ENCODE data around the gene SNTA1. TPM values are rescaled to one million over a fixed set of nuclear protein-coding genes. Genes with fewer than 3 reads are reported as not detected.

The SNTA1 gene
- total RNA-seq, 1 donor from 2014 or later, result 19.5 TPM

- H3K4me3 Mint-ChIP-seq, result no peak overlapping the region
- peaks cover 9% of the 10 kb centered on the region for H3K4me1 Mint-ChIP-seq (ENCODE audit: unreplicated experiment)
- H3K27ac Mint-ChIP-seq, result no peak overlapping the region
- no peak for DNase-seq (ENCODE audit: extremely low spot score, unreplicated experiment)
- H3K36me3 Mint-ChIP-seq, result peaks cover 9% of the 10 kb centered on the region
- TF ChIP-seq, protein P1, sequence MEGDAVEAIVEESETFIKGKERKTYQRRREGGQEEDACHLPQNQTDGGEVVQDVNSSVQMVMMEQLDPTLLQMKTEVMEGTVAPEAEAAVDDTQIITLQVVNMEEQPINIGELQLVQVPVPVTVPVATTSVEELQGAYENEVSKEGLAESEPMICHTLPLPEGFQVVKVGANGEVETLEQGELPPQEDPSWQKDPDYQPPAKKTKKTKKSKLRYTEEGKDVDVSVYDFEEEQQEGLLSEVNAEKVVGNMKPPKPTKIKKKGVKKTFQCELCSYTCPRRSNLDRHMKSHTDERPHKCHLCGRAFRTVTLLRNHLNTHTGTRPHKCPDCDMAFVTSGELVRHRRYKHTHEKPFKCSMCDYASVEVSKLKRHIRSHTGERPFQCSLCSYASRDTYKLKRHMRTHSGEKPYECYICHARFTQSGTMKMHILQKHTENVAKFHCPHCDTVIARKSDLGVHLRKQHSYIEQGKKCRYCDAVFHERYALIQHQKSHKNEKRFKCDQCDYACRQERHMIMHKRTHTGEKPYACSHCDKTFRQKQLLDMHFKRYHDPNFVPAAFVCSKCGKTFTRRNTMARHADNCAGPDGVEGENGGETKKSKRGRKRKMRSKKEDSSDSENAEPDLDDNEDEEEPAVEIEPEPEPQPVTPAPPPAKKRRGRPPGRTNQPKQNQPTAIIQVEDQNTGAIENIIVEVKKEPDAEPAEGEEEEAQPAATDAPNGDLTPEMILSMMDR (conservative IDR thresholded peaks at IDR 0.05), result no peak
- H3K9me3 Mint-ChIP-seq, result no peaks in the 10 kb centered on the region
- H3K27me3 Mint-ChIP-seq, result no peaks in the 10 kb centered on the region
These were observed 31.7 kb downstream of the SNTA1 start for GRCh38 chr20:33411711-33412483.

- no peak for DNase-seq (ENCODE audit: extremely low spot score, unreplicated experiment)
- no peaks in the 10 kb centered on the region for H3K27me3 Mint-ChIP-seq
- no peak overlapping the region for H3K27ac Mint-ChIP-seq
- H3K9me3 Mint-ChIP-seq, result no peaks in the 10 kb centered on the region
- TF ChIP-seq, protein P1 (conservative IDR thresholded peaks at IDR 0.05), result no peak
- peaks cover 9% of the 10 kb centered on the region for H3K4me1 Mint-ChIP-seq (ENCODE audit: unreplicated experiment)
- no peak overlapping the region for H3K4me3 Mint-ChIP-seq
- peaks cover 10% of the 10 kb centered on the region for H3K36me3 Mint-ChIP-seq
These were observed 32.3 kb downstream of the SNTA1 start for GRCh38 chr20:33411242-33411641.

DNA sequence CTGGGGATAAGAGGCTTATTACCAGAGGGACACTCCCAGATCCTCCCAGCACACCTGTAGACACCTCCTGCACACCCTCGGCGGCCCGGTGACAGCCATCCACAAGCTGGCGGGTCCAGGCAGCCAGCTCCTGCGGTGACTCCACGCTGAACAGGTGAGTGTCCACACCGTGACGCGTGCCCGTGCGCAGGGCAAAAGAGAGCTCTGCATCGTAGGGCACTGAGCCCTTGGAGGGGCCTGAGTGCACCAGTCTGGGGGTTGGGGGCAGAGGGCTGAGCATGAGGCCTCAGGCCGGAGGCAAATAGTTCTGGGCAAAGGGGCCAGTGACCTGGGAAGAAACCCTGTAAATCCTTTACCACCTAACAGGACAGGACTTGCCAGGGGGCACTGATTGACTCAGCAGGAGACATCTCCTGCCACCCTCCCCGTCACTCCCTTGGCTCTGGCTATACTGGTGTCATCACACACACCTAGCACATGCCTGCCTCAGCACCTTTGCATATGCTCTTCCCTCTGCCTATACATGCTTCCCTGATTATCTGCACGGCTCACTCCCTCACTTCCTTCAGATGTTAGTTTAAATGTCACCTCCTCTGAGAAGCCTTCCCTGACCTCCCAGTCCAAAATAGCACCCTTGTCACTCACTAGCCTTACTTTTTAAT lies 33.4 kb downstream of the SNTA1 start:
- Mint-ChIP-seq H3K4me1 (ENCODE audit: unreplicated experiment) (peaks cover 9% of the 10 kb centered on the region), H3K4me3 (no peak overlapping the region), H3K27me3 (no peaks in the 10 kb centered on the region), H3K27ac (no peak overlapping the region), H3K9me3 (no peaks in the 10 kb centered on the region), H3K36me3 (peaks cover 10% of the 10 kb centered on the region)
- TF ChIP-seq, protein P1 (conservative IDR thresholded peaks at IDR 0.05), result no peak
- DNase-seq (ENCODE audit: extremely low spot score, unreplicated experiment), result no peak

DNA sequence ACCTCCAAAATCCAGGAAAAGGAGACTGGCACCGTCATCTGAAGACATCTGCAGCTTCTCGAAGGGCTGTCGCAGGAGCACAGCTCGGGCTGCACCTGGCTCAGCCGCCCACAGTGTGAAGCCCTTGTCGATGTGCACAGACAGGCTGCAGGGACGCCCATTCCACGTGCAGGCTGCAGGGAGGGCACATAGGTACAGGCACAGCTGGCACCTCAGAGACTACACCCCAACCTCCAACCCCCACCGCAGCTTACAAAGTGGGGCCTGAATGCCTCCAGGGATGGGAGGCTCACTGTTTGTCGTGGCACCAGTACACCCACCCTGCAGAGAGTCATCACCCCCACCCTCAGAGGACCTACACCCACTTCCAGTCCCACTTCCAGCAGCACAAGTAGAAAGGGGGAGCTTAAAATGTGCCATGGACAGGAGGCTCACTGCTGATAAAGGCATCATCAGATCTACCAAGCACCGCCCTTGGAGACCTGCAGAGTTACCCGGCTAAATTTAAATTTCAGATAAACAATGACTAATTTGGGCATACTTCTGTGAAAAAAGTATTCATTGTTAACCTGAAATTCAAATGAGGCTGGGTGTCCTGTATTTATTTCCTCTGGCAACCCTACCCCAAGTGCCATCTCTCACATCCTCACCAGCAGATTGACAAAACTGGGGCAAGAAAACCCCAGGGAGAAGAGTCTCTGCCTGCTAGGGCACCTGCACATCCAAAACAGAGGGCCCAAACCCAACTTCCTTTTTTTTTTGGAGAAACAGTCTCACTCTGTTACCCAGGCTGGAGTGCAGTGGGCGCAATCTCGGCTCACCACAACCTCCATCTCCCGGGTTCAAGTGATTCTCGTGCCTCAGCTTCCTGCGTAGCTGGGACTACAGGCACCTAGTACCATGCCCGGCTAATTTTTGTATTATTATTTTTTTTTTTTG lies 34.6 kb downstream of the SNTA1 start:
- Mint-ChIP-seq H3K36me3 (peaks cover 10% of the 10 kb centered on the region), H3K4me3 (no peak overlapping the region), H3K27me3 (no peaks in the 10 kb centered on the region), H3K4me1 (ENCODE audit: unreplicated experiment) (peaks cover 9% of the 10 kb centered on the region), H3K9me3 (no peaks in the 10 kb centered on the region), H3K27ac (no peak overlapping the region)
- DNase-seq (ENCODE audit: extremely low spot score, unreplicated experiment), result no peak
- TF ChIP-seq, protein P1 (conservative IDR thresholded peaks at IDR 0.05), result no peak

GRCh38 chr20:33408313-33408712 lies 35.2 kb downstream of the SNTA1 start:
- no peaks in the 10 kb centered on the region for H3K9me3 Mint-ChIP-seq
- H3K4me3 Mint-ChIP-seq, result no peak overlapping the region
- H3K36me3 Mint-ChIP-seq, result peaks cover 10% of the 10 kb centered on the region
- H3K27me3 Mint-ChIP-seq, result no peaks in the 10 kb centered on the region
- peaks cover 9% of the 10 kb centered on the region for H3K4me1 Mint-ChIP-seq (ENCODE audit: unreplicated experiment)
- no peak overlapping the region for H3K27ac Mint-ChIP-seq
- TF ChIP-seq, protein P1 (conservative IDR thresholded peaks at IDR 0.05), result no peak
- DNase-seq (ENCODE audit: extremely low spot score, unreplicated experiment), result no peak
